ENCODE measurements around the gene DNAJC28.

- TF ChIP-seq CTCF (IDR thresholded peaks at IDR 0.05) = no peak
- TF ChIP-seq POLR2AphosphoS5 (IDR thresholded peaks at IDR 0.05; ENCODE audit: low read depth, low read length) = no peak
These were observed 20.8 kb downstream of the DNAJC28 start for GRCh38 chr21:33470701-33471100.
